Stimulated activated effector memory CD8-positive, alpha-beta T cell treated with anti-CD3 and anti-CD28 coated beads, Interleukin-12 subunit alpha, Interleukin-12 subunit beta, amount 100 ng/mL, for 72 hours (primary cell): ENCODE measurements around the gene FIGN.

Experiments used
- ATAC-seq: fragments of 150-1000 bp; cut with Tn5 transposase; 2 replicates; pipeline ENCODE4 v1.10.0; 2021
- DNase-seq, 2 donors: peaks; one replicate each; pipeline ENCODE4 v3.0.0; 2021 to 2022; ENCODE audit warnings: low spot score in 2 of 2
- H3K27ac Mint-ChIP-seq: one replicate; pipeline ENCODE4 v1.8.0; 2022; ENCODE audit warnings: mild to moderate bottlenecking, mixed read lengths
- H3K36me3 Mint-ChIP-seq: one replicate; pipeline ENCODE4 v1.8.0; 2022; ENCODE audit warnings: mild to moderate bottlenecking, mixed read lengths
- H3K4me1 Mint-ChIP-seq: one replicate; pipeline ENCODE4 v1.8.0; 2022; ENCODE audit warnings: mixed read lengths
- H3K4me3 Mint-ChIP-seq: one replicate; pipeline ENCODE4 v1.8.0; 2022; ENCODE audit warnings: mild to moderate bottlenecking, mixed read lengths
- H3K9me3 Mint-ChIP-seq: one replicate; pipeline ENCODE4 v1.8.0; 2022; ENCODE audit warnings: mixed read lengths

The FIGN gene

GRCh38 chr2:163753726-163754125, 17.9 kb upstream of the FIGN start:
- Mint-ChIP-seq H3K9me3 (peaks cover 12% of the 10 kb centered on the region), H3K27ac (no peak overlapping the region), H3K36me3 (no peaks in the 10 kb centered on the region), H3K4me1 (no peaks in the 10 kb centered on the region), H3K4me3 (no peak overlapping the region)
- DNase-seq, result no peak
- no peak for ATAC-seq

- no peaks in the 10 kb centered on the region for H3K36me3 Mint-ChIP-seq
- ATAC-seq (no peak), DNase-seq (no peak)
- peaks cover 8% of the 10 kb centered on the region for H3K9me3 Mint-ChIP-seq
- H3K27ac Mint-ChIP-seq, result no peak overlapping the region
- no peaks in the 10 kb centered on the region for H3K4me1 Mint-ChIP-seq
- H3K4me3 Mint-ChIP-seq, result no peak overlapping the region
Observed at GRCh38 chr2:163752267-163752666, 16.5 kb upstream of the FIGN start.

GRCh38 chr2:163751696-163752095, 15.9 kb upstream of the FIGN start:
- no peak for ATAC-seq
- Mint-ChIP-seq H3K9me3 (peaks cover 8% of the 10 kb centered on the region), H3K4me3 (no peak overlapping the region), H3K4me1 (no peaks in the 10 kb centered on the region), H3K27ac (no peak overlapping the region), H3K36me3 (no peaks in the 10 kb centered on the region)
- DNase-seq, result no peak

- H3K4me3 Mint-ChIP-seq, result no peak overlapping the region
- no peak for ATAC-seq
- no peaks in the 10 kb centered on the region for H3K4me1 Mint-ChIP-seq
- H3K36me3 Mint-ChIP-seq, result no peaks in the 10 kb centered on the region
- peaks cover 4% of the 10 kb centered on the region for H3K9me3 Mint-ChIP-seq
- DNase-seq, result no peak
- H3K27ac Mint-ChIP-seq, result no peak overlapping the region
Observed at GRCh38 chr2:163748420-163748819, 12.6 kb upstream of the FIGN start.

GRCh38 chr2:163741435-163741834, 5.6 kb upstream of the FIGN start:
- Mint-ChIP-seq H3K4me3 (no peak overlapping the region), H3K27ac (no peak overlapping the region), H3K9me3 (peaks cover 6% of the 10 kb centered on the region), H3K36me3 (no peaks in the 10 kb centered on the region), H3K4me1 (no peaks in the 10 kb centered on the region)
- DNase-seq (no peak), ATAC-seq (no peak)

- Mint-ChIP-seq H3K36me3 (no peaks in the 10 kb centered on the region), H3K4me1 (peaks cover 5% of the 10 kb centered on the region)
- ATAC-seq, result no peak
Observed at GRCh38 chr2:163737563-163737962, 1.8 kb upstream of the FIGN start.

GRCh38 chr2:163737190-163737439, 1.3 kb upstream of the FIGN start:
- no peak overlapping the region for H3K27ac Mint-ChIP-seq
- H3K36me3 Mint-ChIP-seq, result no peaks in the 10 kb centered on the region
- ATAC-seq (no peak), DNase-seq (no peak)
- no peak overlapping the region for H3K4me3 Mint-ChIP-seq
- H3K9me3 Mint-ChIP-seq, result peaks cover 15% of the 10 kb centered on the region
- H3K4me1 Mint-ChIP-seq, result peaks cover 5% of the 10 kb centered on the region

More at GRCh38 chr2:163737563-163737962, 1.8 kb upstream of the FIGN start:
- Mint-ChIP-seq H3K9me3 (peaks cover 15% of the 10 kb centered on the region), H3K27ac (no peak overlapping the region), H3K4me3 (no peak overlapping the region)
- DNase-seq, result no peak

- H3K4me3 Mint-ChIP-seq, result no peak overlapping the region
- peaks cover 5% of the 10 kb centered on the region for H3K4me1 Mint-ChIP-seq
- DNase-seq (no peak), ATAC-seq (no peak)
- no peaks in the 10 kb centered on the region for H3K36me3 Mint-ChIP-seq
- no peak overlapping the region for H3K27ac Mint-ChIP-seq
- H3K9me3 Mint-ChIP-seq, result peaks cover 15% of the 10 kb centered on the region
Observed at GRCh38 chr2:163736433-163737189, 803 bp upstream of the FIGN start.

- no peaks in the 10 kb centered on the region for H3K36me3 Mint-ChIP-seq
- H3K9me3 Mint-ChIP-seq, result peaks cover 12% of the 10 kb centered on the region
- no peak for ATAC-seq
- no peak overlapping the region for H3K27ac Mint-ChIP-seq
- DNase-seq, result no peak
- H3K4me3 Mint-ChIP-seq, result no peak overlapping the region
- H3K4me1 Mint-ChIP-seq, result peaks cover 5% of the 10 kb centered on the region
Observed at GRCh38 chr2:163734881-163735684, 725 bp downstream of the FIGN start.

- ATAC-seq, result no peak
- H3K4me3 Mint-ChIP-seq, result no peak overlapping the region
Observed at GRCh38 chr2:163734401-163734800, 1.4 kb downstream of the FIGN start.

GRCh38 chr2:163733956-163734355, 1.9 kb downstream of the FIGN start:
- no peak overlapping the region for H3K4me3 Mint-ChIP-seq
- H3K9me3 Mint-ChIP-seq, result peaks cover 9% of the 10 kb centered on the region
- no peaks in the 10 kb centered on the region for H3K36me3 Mint-ChIP-seq
- H3K27ac Mint-ChIP-seq, result no peak overlapping the region
- ATAC-seq (no peak), DNase-seq (no peak)
- peaks cover 5% of the 10 kb centered on the region for H3K4me1 Mint-ChIP-seq

More at GRCh38 chr2:163734401-163734800, 1.4 kb downstream of the FIGN start:
- peaks cover 11% of the 10 kb centered on the region for H3K9me3 Mint-ChIP-seq
- no peaks in the 10 kb centered on the region for H3K36me3 Mint-ChIP-seq
- peaks cover 5% of the 10 kb centered on the region for H3K4me1 Mint-ChIP-seq
- DNase-seq, result no peak
- no peak overlapping the region for H3K27ac Mint-ChIP-seq

- Mint-ChIP-seq H3K27ac (no peak overlapping the region), H3K4me1 (peaks cover 5% of the 10 kb centered on the region), H3K9me3 (peaks cover 9% of the 10 kb centered on the region), H3K4me3 (no peak overlapping the region), H3K36me3 (no peaks in the 10 kb centered on the region)
- ATAC-seq (no peak), DNase-seq (no peak)
Observed at GRCh38 chr2:163733301-163733938, 2.4 kb downstream of the FIGN start.

GRCh38 chr2:163732727-163733126, 3.1 kb downstream of the FIGN start:
- Mint-ChIP-seq H3K27ac (no peak overlapping the region), H3K4me1 (peaks cover 5% of the 10 kb centered on the region), H3K36me3 (no peaks in the 10 kb centered on the region), H3K9me3 (peaks cover 9% of the 10 kb centered on the region), H3K4me3 (no peak overlapping the region)
- no peak for DNase-seq
- no peak for ATAC-seq

- peaks cover 9% of the 10 kb centered on the region for H3K9me3 Mint-ChIP-seq
- H3K27ac Mint-ChIP-seq, result no peak overlapping the region
- no peak for DNase-seq
- no peak overlapping the region for H3K4me3 Mint-ChIP-seq
- no peaks in the 10 kb centered on the region for H3K36me3 Mint-ChIP-seq
- no peak for ATAC-seq
- H3K4me1 Mint-ChIP-seq, result peaks cover 5% of the 10 kb centered on the region
Observed at GRCh38 chr2:163731735-163732134, 4.1 kb downstream of the FIGN start.

GRCh38 chr2:163730556-163730955, 5.3 kb downstream of the FIGN start:
- Mint-ChIP-seq H3K4me3 (no peak overlapping the region), H3K4me1 (no peaks in the 10 kb centered on the region), H3K27ac (no peak overlapping the region), H3K36me3 (no peaks in the 10 kb centered on the region), H3K9me3 (peaks cover 4% of the 10 kb centered on the region)
- ATAC-seq (no peak), DNase-seq (no peak)
